NCI-H1105 (cell line): Measurements from ENCODE around the gene DNMBP.
"Not testable (repeated sequence)": the region's sequence is repeated elsewhere in the genome, so short reads cannot be mapped to it uniquely, and the experiment has no call there.

Experiments
- DNase-seq: peaks from one replicate; lab custom pipeline; 2025; lab: John Stamatoyannopoulos, UW

DNMBP gene

GRCh38 chr10:99917963-99918825, 91.6 kb downstream of the DNMBP start:
- DNase-seq, result no peak

DNA sequence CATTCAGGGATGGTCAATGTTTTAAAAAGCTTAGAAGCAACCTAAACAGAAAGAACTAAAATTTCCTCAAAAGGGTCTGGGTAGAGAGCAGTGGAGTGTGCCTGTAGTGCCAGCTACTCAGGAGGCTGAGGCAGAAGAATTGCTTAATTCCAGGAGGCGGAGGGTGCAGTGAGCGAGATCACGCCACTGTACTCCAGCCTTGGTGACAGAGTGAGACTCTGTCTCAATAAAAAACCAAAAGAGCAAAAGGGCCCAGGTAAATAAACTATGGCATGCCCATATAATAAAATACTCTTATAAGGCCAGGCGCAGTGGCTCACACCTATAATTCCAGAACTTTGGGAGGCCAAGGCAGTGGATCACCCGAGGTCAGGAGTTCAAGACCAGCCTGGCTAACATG, 93.0 kb downstream of the DNMBP start:
- no peak for DNase-seq

GRCh38 chr10:99915414-99915813, 94.3 kb downstream of the DNMBP start:
- DNase-seq, result no peak

DNA sequence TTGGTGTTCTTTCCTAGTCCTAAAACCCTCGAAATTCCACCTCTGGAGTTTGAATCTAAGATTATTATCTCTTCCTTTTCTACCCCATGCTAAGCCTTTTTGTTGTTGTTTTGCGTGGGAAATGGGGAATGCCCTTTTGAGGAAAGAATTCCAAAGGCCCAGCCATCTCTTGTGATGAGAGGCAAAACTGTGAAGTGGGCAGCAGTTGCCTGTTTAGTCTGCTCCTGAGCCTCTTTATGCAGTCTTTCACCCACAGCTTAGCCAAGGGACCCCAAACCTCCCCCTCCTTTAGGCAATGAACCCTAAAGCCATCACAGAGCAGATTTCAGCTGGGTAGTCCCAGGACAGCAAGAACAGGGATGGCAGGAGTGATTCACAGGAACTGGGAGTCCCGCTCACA, 95.5 kb downstream of the DNMBP start:
- DNase-seq, result no peak

DNA sequence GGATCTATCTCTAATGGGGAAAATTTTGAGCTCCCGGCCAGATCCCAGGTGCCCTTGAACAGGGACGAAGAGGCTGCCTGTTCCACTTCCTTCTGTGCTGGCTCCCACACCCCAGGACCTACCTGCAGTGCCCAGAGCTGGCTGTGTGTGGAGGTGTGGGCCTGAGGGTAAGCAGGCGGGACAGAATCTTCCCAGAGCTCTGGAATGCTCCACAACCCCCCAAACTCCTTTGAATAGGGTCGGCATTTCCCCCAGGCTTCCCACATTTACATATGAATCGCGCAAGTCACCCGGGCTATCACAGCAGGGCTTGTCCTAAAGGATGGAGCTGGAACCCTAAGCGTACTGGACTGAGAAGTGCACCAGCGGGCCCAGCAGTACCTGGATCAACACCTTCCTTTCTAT, 95.9 kb downstream of the DNMBP start:
- no peak for DNase-seq

GRCh38 chr10:99912041-99912440, 97.7 kb downstream of the DNMBP start:
- DNase-seq, result no peak

GRCh38 chr10:99908512-99908911, 101.2 kb downstream of the DNMBP start:
- DNase-seq, result no peak

DNA sequence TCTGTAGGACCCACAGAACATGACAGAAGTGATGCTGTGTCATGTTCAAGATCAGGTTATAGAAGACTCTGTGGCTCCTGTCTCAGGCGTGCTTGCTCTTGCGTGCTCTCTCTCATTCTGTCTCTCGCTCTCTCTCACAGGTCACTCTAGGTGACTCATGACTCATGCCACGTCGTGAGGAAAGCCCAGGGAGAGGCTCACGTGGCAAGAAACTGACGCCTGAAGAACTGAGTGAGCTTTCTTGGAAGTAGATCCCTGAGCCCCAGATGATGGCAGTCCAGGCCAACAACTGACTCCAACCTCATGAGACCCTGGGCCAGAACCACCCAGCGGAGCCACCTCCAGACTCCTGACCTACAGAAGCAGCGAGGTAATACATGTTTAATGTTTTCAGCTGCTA, 103.3 kb downstream of the DNMBP start:
- DNase-seq, result no peak

GRCh38 chr10:99905971-99906370, 103.8 kb downstream of the DNMBP start:
- no peak for DNase-seq

DNA sequence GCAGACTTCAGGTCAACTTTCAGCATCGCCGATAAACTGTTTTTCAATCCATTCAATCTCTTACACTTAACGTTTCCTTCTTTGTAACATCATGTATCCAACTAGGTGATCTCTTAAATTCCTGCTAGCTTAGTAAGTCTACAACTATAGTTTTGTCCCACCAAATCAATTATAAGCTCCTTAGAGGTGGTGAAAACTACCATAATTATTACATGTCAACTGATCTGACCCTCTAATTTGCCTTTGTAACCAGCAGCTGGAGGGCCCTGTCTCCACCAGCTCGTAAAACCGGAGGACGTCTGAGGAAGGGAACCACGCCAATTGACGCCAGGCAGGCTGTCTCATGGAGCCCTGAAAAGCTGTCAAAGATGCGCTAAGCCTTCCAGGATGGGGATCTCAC, 113.9 kb downstream of the DNMBP start:
- no peak for DNase-seq

GRCh38 chr10:99895066-99895465, 114.7 kb downstream of the DNMBP start:
- not testable (repeated sequence) for DNase-seq

DNA sequence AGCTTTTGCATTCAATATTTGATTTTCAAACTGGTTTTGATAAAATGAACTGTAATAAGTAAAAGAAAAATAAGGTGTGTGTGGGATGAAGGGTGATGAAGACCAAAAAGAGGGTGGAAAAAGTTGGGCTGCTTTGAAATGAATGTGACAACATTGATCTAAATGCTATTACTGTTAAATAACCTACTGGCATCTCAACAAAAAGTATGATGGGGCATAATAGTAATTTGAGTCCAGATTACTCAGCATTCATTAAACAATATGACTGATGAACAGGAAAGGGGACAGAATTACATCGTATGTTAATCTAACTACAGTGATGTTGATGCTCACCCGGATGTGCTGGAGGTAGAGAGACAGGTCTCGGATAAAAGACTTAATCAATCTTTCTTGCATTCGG, 115.1 kb downstream of the DNMBP start:
- DNase-seq, result no peak

GRCh38 chr10:99888622-99889021, 121.1 kb downstream of the DNMBP start:
- DNase-seq, result no peak

DNA sequence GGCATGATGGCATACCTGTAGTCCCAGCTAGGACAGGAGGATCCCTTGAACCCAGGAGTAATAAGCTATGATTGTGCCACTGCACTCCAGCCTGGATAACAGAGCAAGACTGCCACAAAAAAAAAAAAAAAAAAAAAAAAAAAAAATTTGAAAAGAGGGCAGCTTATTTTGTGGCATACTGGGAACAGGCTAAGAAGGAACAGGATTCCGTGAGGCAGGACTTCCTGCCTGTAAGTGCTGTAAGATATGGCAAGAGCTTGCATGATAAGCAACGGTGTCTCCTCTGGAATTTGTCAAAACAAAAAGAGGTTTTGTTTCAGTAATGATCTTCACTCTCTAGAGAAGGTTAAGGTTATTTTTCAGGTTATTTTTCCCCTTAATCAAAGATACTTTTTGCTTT, 126.2 kb downstream of the DNMBP start:
- no peak for DNase-seq

DNA sequence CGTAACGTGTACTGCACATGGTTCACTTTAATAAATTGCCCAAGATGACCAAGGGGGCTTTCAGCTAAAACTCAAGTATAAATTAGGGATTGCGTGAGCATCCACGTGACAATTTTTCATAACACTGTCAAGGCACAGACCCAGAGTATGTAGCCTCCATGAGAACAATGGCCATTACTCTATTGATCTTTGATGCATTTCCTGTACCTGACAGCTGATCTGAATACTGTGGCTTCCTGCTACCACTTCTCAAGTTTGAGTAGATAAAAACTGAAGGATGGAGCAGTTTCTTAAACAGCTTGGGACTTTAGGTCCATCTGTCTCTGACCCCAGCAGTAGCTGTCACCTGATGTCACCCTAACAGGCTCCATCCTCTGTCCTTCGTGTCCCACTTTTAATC, 128.4 kb downstream of the DNMBP start:
- no peak for DNase-seq

DNA sequence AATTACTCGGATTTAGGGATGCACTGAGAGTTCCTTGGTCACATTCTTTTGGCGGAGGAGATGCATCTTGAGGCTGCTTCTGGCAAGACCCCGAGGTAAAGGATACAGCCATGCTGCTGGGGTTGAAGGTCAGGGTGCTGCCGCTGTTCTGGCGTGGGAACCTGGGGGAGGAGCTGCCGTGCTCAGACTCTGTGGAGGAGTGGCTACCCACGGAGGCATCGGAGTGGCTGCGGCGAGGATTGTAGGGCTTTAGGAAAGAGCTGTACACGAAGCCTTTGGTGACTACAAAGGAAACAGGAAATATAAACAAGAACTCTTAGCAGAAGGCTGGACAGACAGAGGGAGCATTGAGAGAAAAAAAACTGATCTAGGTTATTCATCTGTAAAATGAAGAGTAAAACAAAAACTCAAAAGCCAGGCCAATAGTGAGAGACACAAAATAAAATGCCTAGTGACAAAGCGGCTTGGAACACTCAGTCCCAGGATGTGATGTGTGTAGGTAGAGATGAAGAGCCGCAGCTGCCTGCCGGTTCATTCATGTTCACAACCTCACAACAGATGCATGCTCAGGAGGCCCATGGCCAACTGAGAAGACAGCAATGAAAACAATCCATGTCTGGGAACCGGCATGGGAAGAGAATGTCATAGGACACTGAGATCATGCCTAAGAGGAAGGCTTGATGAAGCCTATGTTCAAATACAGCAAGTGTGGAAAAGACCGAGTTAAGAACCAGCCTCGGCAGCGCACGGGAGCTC, 129.5 kb downstream of the DNMBP start:
- DNase-seq, result no peak

DNA sequence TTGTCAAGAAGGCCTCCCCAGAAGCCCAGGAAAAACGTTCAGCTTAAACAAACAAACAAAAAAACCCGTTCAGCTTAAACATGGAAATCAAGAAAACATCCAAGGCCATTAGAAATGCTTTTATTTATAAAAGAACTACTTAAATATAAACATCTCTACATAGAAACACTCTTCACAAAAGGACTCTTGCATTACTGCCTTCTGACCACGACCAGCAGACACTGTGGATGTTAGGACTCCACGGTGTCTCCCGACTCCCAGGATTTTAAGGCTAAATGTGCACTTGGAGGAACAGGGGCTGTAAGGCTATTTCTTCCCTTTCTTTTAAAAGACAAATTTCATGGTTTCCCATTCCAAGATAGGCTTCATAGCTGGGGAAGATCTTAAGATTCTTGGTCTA, 134.3 kb downstream of the DNMBP start:
- no peak for DNase-seq

- DNase-seq, result no peak
These were observed 135.2 kb downstream of the DNMBP start for GRCh38 chr10:99874341-99875085.

DNA sequence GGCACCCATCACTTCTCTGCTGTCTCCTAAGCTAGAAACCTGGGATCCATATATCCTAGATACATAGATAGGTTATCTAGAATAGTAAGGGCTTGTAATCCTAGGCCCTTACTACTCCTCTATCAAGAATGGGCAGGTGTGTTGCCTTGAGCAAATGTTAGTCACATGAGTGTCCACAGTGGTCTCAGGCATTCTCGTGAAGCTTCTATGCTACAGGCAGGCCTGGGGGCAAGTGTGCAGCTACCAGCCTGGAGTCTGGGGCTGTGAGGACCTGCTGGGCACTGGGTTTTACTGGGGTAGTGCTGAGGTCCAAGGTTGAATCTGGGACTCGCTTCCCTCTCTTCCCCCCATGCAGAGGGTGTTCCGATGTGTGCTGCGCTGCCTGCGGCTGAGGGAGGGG, 135.9 kb downstream of the DNMBP start:
- DNase-seq, result no peak

DNA sequence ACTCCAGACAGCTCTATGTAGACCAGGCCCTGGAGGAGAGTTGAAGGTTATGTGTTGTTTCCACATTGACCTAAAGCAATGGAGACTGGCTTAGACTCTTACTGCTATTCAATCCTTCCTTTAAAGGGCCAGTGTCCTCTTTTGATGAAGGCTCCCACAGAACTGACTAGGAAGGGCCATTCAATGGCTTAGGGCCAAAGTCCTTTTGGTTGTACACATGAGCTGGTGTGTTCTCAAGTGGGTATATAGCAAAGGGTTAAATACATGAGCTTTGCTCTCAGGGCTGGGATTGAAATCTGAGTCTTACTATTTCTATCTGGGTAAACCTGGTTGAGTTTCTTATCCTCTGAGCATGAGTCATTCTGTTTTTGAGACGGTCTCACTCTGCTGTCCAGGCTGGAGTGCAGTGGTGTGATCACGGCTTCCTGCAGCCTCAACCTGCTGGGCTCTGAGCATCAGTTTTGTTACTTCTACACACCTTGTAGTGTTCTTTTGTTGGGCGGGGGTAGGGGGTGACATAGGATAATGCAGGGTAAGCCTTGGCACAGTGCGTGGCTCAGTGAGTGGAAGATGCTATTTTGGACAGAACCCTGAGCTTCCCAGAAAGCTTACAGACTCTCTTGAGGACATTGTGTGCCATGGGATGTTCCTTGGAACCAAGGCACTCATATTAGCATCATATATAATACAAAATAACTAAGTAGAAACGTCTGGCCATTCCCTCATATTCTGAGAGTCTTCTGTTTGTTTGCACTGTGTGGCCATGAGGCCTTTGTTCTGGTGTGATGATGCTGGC, 137.2 kb downstream of the DNMBP start:
- no peak for DNase-seq

- no peak for DNase-seq
These were observed 139.5 kb downstream of the DNMBP start for GRCh38 chr10:99870123-99870730.
